HEK293T (cell line): ENCODE measurements around the gene MOK.

Source experiments
- CTCF ChIA-PET: fragments of 350-600 bp; formaldehyde crosslinking; extraction: SDS; loops from one replicate; lab custom pipeline; 2021; ENCODE audit warnings: antibody characterized with exemption, inconsistent platforms; lab: Yijun Ruan, JAX
- POLR2A ChIA-PET: fragments of 350-600 bp; formaldehyde crosslinking; extraction: SDS; loops from one replicate; lab custom pipeline; 2020; ENCODE audit warnings: antibody characterized with exemption, inconsistent platforms; lab: Yijun Ruan, JAX
- DNase-seq: peaks from one replicate; pipeline ENCODE4 v3.0.0; 2012; ENCODE audit warnings: mixed read lengths; ENCODE audit errors: extremely low spot score
- ARNT ChIP-seq: fragments of 450-650 bp; IDR thresholded peaks from 2 replicates; pipeline ENCODE4 v1.6.1; 2017; ENCODE audit warnings: mild to moderate bottlenecking
- BHLHE40 ChIP-seq: fragments of 450-650 bp; IDR thresholded peaks from 2 replicates; pipeline ENCODE4 v1.6.1; 2016; ENCODE audit warnings: mild to moderate bottlenecking, moderate library complexity, borderline replicate concordance
- CTBP1 ChIP-seq: fragments of 450-650 bp; IDR thresholded peaks from 2 replicates; pipeline ENCODE4 v1.6.1; 2016; ENCODE audit warnings: borderline replicate concordance
- ELF4 ChIP-seq: fragments of 450-650 bp; IDR thresholded peaks from 2 replicates; pipeline ENCODE4 v1.6.1; 2017; ENCODE audit warnings: antibody characterized with exemption
- FOXA1 ChIP-seq: fragments of 450-650 bp; IDR thresholded peaks from 2 replicates; pipeline ENCODE4 v1.6.1; 2016; ENCODE audit warnings: mild to moderate bottlenecking
- FOXK2 ChIP-seq: fragments of 450-650 bp; IDR thresholded peaks from 2 replicates; pipeline ENCODE4 v1.6.1; 2016; ENCODE audit warnings: mild to moderate bottlenecking
- FOXM1 ChIP-seq: fragments of 450-650 bp; IDR thresholded peaks from 2 replicates; pipeline ENCODE4 v1.6.1; 2017; ENCODE audit warnings: mild to moderate bottlenecking, borderline replicate concordance
- HDGF ChIP-seq: fragments of 450-650 bp; IDR thresholded peaks from 2 replicates; pipeline ENCODE4 v1.6.1; 2017; ENCODE audit warnings: antibody characterized with exemption, borderline replicate concordance
- L3MBTL2 ChIP-seq: fragments of 450-650 bp; conservative IDR thresholded peaks from 2 replicates; pipeline ENCODE4 v1.6.1; 2016; ENCODE audit warnings: mild to moderate bottlenecking
- LEF1 ChIP-seq: fragments of 450-650 bp; IDR thresholded peaks from 2 replicates; pipeline ENCODE4 v1.6.1; 2017; ENCODE audit warnings: mild to moderate bottlenecking, borderline replicate concordance
- NFRKB ChIP-seq: fragments of 450-650 bp; IDR thresholded peaks from 2 replicates; pipeline ENCODE4 v1.6.1; 2016; ENCODE audit warnings: mild to moderate bottlenecking, moderate library complexity
- SP1 ChIP-seq: fragments of 450-650 bp; IDR thresholded peaks from 2 replicates; pipeline ENCODE4 v1.6.1; 2017
- SUZ12 ChIP-seq: fragments of 450-650 bp; IDR thresholded peaks from 2 replicates; pipeline ENCODE4 v1.6.1; 2016; ENCODE audit warnings: mild to moderate bottlenecking
- TARDBP ChIP-seq: fragments of 450-650 bp; IDR thresholded peaks from 2 replicates; pipeline ENCODE4 v1.6.1; 2016
- ZNF384 ChIP-seq: fragments of 450-650 bp; IDR thresholded peaks from 2 replicates; pipeline ENCODE4 v1.6.1; 2016
- TF ChIP-seq, protein P1 (sequence below): fragments of 450-650 bp; IDR thresholded peaks from 2 replicates; pipeline ENCODE4 v1.6.1; 2016

The MOK gene

GRCh38 chr14:102320033-102320660, 15.2 kb upstream of the MOK start:
- TF ChIP-seq L3MBTL2 (0 out of 2 replicates have a peak, but pooled peaks have one; percentile 18), FOXM1 (no peak)
- peak; percentile 40 for DNase-seq
- CTCF ChIA-PET: interaction anchor here (1.0 kb wide), 1 partner anchor 223 kb away, joined by 3 read pairs; no protein-coding TSS in a partner anchor
- POLR2A ChIA-PET: interaction anchor here (0.5 to 1.8 kb wide), 9 partner anchors 9 to 694 kb away, joined by 3 to 7 read pairs (median 3); partner anchors contain the start of genes CINP, MOK and TECPR2

- POLR2A ChIA-PET: interaction anchor here (0.5 to 1.8 kb wide), 8 partner anchors 10 to 694 kb away, joined by 3 to 7 read pairs (median 3); partner anchors contain the start of genes CINP, MOK and TECPR2
- TF ChIP-seq NFRKB (no peak), BHLHE40 (no peak), HDGF (no peak), FOXK2 (no peak), LEF1 (0 out of 2 replicates have a peak, but pooled peaks have one; percentile 7)
- TF ChIP-seq, protein P1, sequence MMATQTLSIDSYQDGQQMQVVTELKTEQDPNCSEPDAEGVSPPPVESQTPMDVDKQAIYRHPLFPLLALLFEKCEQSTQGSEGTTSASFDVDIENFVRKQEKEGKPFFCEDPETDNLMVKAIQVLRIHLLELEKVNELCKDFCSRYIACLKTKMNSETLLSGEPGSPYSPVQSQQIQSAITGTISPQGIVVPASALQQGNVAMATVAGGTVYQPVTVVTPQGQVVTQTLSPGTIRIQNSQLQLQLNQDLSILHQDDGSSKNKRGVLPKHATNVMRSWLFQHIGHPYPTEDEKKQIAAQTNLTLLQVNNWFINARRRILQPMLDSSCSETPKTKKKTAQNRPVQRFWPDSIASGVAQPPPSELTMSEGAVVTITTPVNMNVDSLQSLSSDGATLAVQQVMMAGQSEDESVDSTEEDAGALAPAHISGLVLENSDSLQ: peak; percentile 36; the same call in 1 of the 2 replicates
- CTCF ChIA-PET: interaction anchor here (0.6 kb wide), 2 partner anchors 75 to 342 kb away, joined by 3 read pairs; no protein-coding TSS in a partner anchor
- peak; percentile 84 for DNase-seq
These were observed 14.5 kb upstream of the MOK start, which contains the start of gene ZNF839 for GRCh38 chr14:102319351-102320032. Gene ZNF839, plus strand, starts transcription at chr14:102319746. Its CDS starts 20 bp downstream, at chr14:102319766.

GRCh38 chr14:102318781-102319276, 13.9 kb upstream of the MOK start:
- no peak for DNase-seq
- no peak for TF ChIP-seq BHLHE40
- TF ChIP-seq ARNT: no peak
- no peak for TF ChIP-seq TARDBP
- TF ChIP-seq FOXK2: no peak
- no peak for TF ChIP-seq NFRKB
- TF ChIP-seq, protein P1: no peak
- no peak for TF ChIP-seq SUZ12
- TF ChIP-seq SP1: no peak
- TF ChIP-seq L3MBTL2: no peak
- TF ChIP-seq CTBP1: no peak
- no peak for TF ChIP-seq FOXM1
- CTCF ChIA-PET: interaction anchor here (0.6 to 1.5 kb wide), 4 partner anchors 72 to 342 kb away, joined by 3 to 4 read pairs (median 3); no protein-coding TSS in a partner anchor
- POLR2A ChIA-PET: interaction anchor here (0.8 to 1.8 kb wide), 4 partner anchors 53 to 354 kb away, joined by 3 to 4 read pairs (median 3); no protein-coding TSS in a partner anchor

GRCh38 chr14:102317564-102318248, 12.7 kb upstream of the MOK start:
- CTCF ChIA-PET: interaction anchor here (0.6 to 1.5 kb wide), 8 partner anchors 13 to 264 kb away, joined by 3 to 4 read pairs (median 3); partner anchors contain the start of gene MOK
- TF ChIP-seq, protein P1: no peak
- TF ChIP-seq FOXM1: no peak
- TF ChIP-seq TARDBP: no peak
- TF ChIP-seq SP1: no peak
- no peak for TF ChIP-seq L3MBTL2
- no peak for TF ChIP-seq SUZ12
- TF ChIP-seq ARNT: no peak
- no peak for TF ChIP-seq HDGF
- no peak for TF ChIP-seq CTBP1
- TF ChIP-seq LEF1: no peak
- no peak for TF ChIP-seq FOXA1
- no peak for TF ChIP-seq ZNF384
- TF ChIP-seq FOXK2: no peak
- TF ChIP-seq NFRKB: no peak
- no peak for TF ChIP-seq ELF4
- no peak for TF ChIP-seq BHLHE40

DNA sequence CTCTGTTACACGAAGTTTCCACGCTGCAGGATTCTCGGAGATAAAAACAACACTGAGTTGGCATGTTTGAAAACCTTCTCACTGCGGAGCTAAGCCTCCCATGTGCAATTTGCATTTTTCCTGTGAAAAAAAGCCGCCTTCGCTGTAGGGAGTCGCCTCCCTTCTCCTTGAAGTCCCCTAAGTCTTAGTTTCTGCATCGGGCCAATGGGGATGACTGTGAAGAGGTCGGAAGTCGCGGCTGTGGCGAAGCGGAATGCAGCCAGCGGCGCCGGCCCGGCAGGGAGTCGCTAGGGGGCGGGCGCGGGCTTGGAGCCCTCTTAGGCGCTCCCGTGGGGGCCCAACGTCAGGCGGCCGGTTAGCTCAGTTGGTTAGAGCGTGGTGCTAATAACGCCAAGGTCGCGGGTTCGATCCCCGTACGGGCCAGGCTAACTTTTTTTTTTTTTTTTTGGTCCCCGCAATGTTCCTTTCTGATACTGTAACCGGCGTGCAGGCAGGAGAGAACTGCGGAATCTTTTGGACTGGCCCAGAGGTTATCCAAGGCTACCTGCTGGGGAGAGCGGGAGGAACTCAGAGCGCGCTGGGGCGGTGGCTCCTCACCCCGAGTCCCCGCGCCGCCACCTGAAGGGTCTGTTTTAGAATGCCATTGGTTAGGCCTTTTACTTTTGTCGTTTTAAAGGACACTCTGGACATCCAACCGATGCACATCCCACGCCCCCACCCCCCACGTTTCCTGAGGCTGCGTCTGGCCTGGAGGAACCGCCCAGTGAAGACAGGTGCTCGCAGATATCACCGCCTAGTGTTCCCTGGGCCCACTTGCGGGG, 12.0 kb upstream of the MOK start:
- POLR2A ChIA-PET: interaction anchor here (0.6 to 2.1 kb wide), 5 partner anchors 12 to 352 kb away, joined by 3 to 9 read pairs (median 5); partner anchors contain the start of genes CINP, MOK and TECPR2
- CTCF ChIA-PET: interaction anchor here (0.6 to 1.5 kb wide), 8 partner anchors 12 to 359 kb away, joined by 3 to 4 read pairs (median 4); partner anchors contain the start of gene MOK
- DNase-seq: peak; percentile 90
- TF ChIP-seq BHLHE40: no peak
- TF ChIP-seq, protein P1: peak; percentile 76
- TF ChIP-seq ZNF384: peak; percentile 91
- TF ChIP-seq L3MBTL2: peak; percentile 22; the same call in 1 of the 2 replicates

More at GRCh38 chr14:102317564-102318248, 12.7 kb upstream of the MOK start:
- no peak for DNase-seq
- POLR2A ChIA-PET: interaction anchor here (0.9 to 2.1 kb wide), 4 partner anchors 20 to 352 kb away, joined by 3 to 9 read pairs (median 4); partner anchors contain the start of genes CINP and TECPR2
